Gastrocnemius medialis (tissue), 4 donors: ENCODE data around the gene CCDC141. TPM values are rescaled to one million over a fixed set of nuclear protein-coding genes. Genes with fewer than 3 reads are reported as not detected.

Source experiments
- ATAC-seq, 2 donors: fragments of 150-250 bp; one replicate each; pipeline ENCODE4 v1.9.1; 2016
- DNase-seq, 2 donors: peaks; one replicate each; pipeline ENCODE4 v3.0.0-alpha.2; 2019
- H3K27ac ChIP-seq, 4 donors: fragments of 200-600 bp; sonication (generic); 1 replicate in 1 of 4; 2 replicates in 3 of 4; pipeline ENCODE4 v1.5.1; 2016 to 2018; ENCODE audit warnings: mild to moderate bottlenecking in 2 of 4, moderate library complexity in 1 of 4
- H3K27me3 ChIP-seq, 3 donors: fragments of 200-600 bp; sonication (generic) in 2 of 3; 1 replicate in 1 of 3; 2 replicates in 2 of 3; pipeline versions ENCODE4 v1.5.1 to v1.6.0; 2016 to 2019; ENCODE audit warnings: mild to moderate bottlenecking in 1 of 3, moderate library complexity in 1 of 3
- H3K36me3 ChIP-seq, 2 donors: fragments of 200-600 bp; sonication (generic) in 1 of 2; one replicate each; pipeline ENCODE4 v1.5.1; 2017 to 2018
- H3K4me1 ChIP-seq, 2 donors: fragments of 200-600 bp; sonication (generic) in 1 of 2; one replicate each; pipeline ENCODE4 v1.5.1; 2016 to 2017; ENCODE audit warnings: mild to moderate bottlenecking in 2 of 2
- H3K4me3 ChIP-seq, 4 donors: fragments of 200-600 bp; sonication (generic) in 3 of 4; 1 replicate in 1 of 4; 2 replicates in 3 of 4; pipeline ENCODE4 v1.5.1; 2016 to 2019; ENCODE audit warnings: mild to moderate bottlenecking in 2 of 4
- H3K9me3 ChIP-seq, 3 donors: fragments of 200-600 bp; sonication (generic) in 2 of 3; 1 replicate in 1 of 3; 2 replicates in 2 of 3; pipeline ENCODE4 v1.5.1; 2016 to 2019
- CTCF ChIP-seq, 5 experiments: fragments of 450-650 bp in 3 of 5; fragments of 200-600 bp in 2 of 5; sonication (generic) in 2 of 5; IDR thresholded peaks in 4 of 5; conservative IDR thresholded peaks in 1 of 5; 1 replicate in 4 of 5; 2 replicates in 1 of 5; pipeline ENCODE4 v1.5.1; 2016 to 2019; ENCODE audit warnings: antibody characterized with exemption in 5 of 5, mild to moderate bottlenecking in 3 of 5, moderate library complexity in 3 of 5
- POLR2A ChIP-seq, 2 donors: fragments of 450-650 bp; IDR thresholded peaks; one replicate each; pipeline ENCODE4 v1.6.1; 2017; ENCODE audit warnings: antibody characterized with exemption in 2 of 2, mild to moderate bottlenecking in 2 of 2, moderate library complexity in 2 of 2
- in situ Hi-C, 4 donors: fragments of 200-750 bp; cut with MboI; loops; one replicate each; pipeline versions ENCODE4 v1.15.0 to v1.8.0; 2017; ENCODE audit warnings: low sequenced_read_pairs in 4 of 4
- intact Hi-C: fragments of 100-400 bp; cut with DNase I; formaldehyde crosslinking; loops from one replicate; pipeline ENCODE4 v1.15.1; 2023; ENCODE audit warnings: low total_unique reads
- total RNA-seq, 4 donors: library from RNA; depleted of rRNA; stranded (reverse); fragments of >200 nt; gene quantifications; one replicate each; pipeline versions ENCODE4 v1.1.0 to v1.2.3, GENCODE V29; 2016

The CCDC141 gene
- total RNA-seq, 4 donors from 2014 or later = 0.85 to 4.3 (median 2.2) TPM

GRCh38 chr2:179005976-179006375 lies 44.0 kb downstream of the CCDC141 start:
- no peaks in the 10 kb centered on the region for H3K36me3 ChIP-seq
- no peaks in the 10 kb centered on the region for H3K4me1 ChIP-seq
- no peaks in the 10 kb centered on the region for H3K9me3 ChIP-seq
- no peak overlapping the region for H3K27ac ChIP-seq
- in situ Hi-C loops = no loop called here
- ATAC-seq = no peak
- no peak overlapping the region for H3K4me3 ChIP-seq
- H3K27me3 ChIP-seq = no peaks in the 10 kb centered on the region
- no peak for DNase-seq
- TF ChIP-seq POLR2A (IDR thresholded peaks at IDR 0.05) = no peak
- TF ChIP-seq CTCF (IDR thresholded peaks at IDR 0.05 in 4 of 5, conservative IDR thresholded peaks at IDR 0.05 in 1 of 5) = no peak
- intact Hi-C loops = no loop called here

GRCh38 chr2:178999476-178999875 lies 50.5 kb downstream of the CCDC141 start:
- Histone ChIP-seq H3K4me1 (no peaks in the 10 kb centered on the region), H3K36me3 (no peaks in the 10 kb centered on the region), H3K9me3 (no peaks in the 10 kb centered on the region), H3K4me3 (no peak overlapping the region), H3K27me3 (no peaks in the 10 kb centered on the region), H3K27ac (no peak overlapping the region)
- intact Hi-C loops (no loop called here), in situ Hi-C loops (no loop called here)
- ATAC-seq (no peak), DNase-seq (no peak)
- no peak for TF ChIP-seq POLR2A (IDR thresholded peaks at IDR 0.05)
- no peak for TF ChIP-seq CTCF (IDR thresholded peaks at IDR 0.05 in 4 of 5, conservative IDR thresholded peaks at IDR 0.05 in 1 of 5)

GRCh38 chr2:178998539-178998938 lies 51.4 kb downstream of the CCDC141 start:
- Histone ChIP-seq H3K27ac (no peak overlapping the region), H3K4me3 (no peak overlapping the region), H3K36me3 (no peaks in the 10 kb centered on the region), H3K9me3 (no peaks in the 10 kb centered on the region), H3K4me1 (no peaks in the 10 kb centered on the region), H3K27me3 (no peaks in the 10 kb centered on the region)
- DNase-seq (no peak), ATAC-seq (no peak)
- in situ Hi-C loops (no loop called here), intact Hi-C loops (no loop called here)
- no peak for TF ChIP-seq POLR2A (IDR thresholded peaks at IDR 0.05)
- TF ChIP-seq CTCF (IDR thresholded peaks at IDR 0.05 in 4 of 5, conservative IDR thresholded peaks at IDR 0.05 in 1 of 5) = no peak

- Histone ChIP-seq H3K9me3 (no peaks in the 10 kb centered on the region), H3K4me3 (no peak overlapping the region), H3K27ac (no peak overlapping the region), H3K4me1 (no peaks in the 10 kb centered on the region), H3K27me3 (no peaks in the 10 kb centered on the region), H3K36me3 (no peaks in the 10 kb centered on the region)
- no peak for DNase-seq
- in situ Hi-C loops = no loop called here
- ATAC-seq = no peak
- TF ChIP-seq POLR2A (IDR thresholded peaks at IDR 0.05) (no peak), CTCF (IDR thresholded peaks at IDR 0.05 in 4 of 5, conservative IDR thresholded peaks at IDR 0.05 in 1 of 5) (no peak)
- intact Hi-C loops = no loop called here
Observed at GRCh38 chr2:178997477-178997876, 52.5 kb downstream of the CCDC141 start.

- in situ Hi-C loops = no loop called here
- TF ChIP-seq POLR2A (IDR thresholded peaks at IDR 0.05) (no peak), CTCF (IDR thresholded peaks at IDR 0.05 in 4 of 5, conservative IDR thresholded peaks at IDR 0.05 in 1 of 5) (no peak)
- Histone ChIP-seq H3K36me3 (no peaks in the 10 kb centered on the region), H3K4me3 (no peak overlapping the region), H3K27ac (no peak overlapping the region), H3K27me3 (no peaks in the 10 kb centered on the region), H3K9me3 (no peaks in the 10 kb centered on the region), H3K4me1 (no peaks in the 10 kb centered on the region)
- ATAC-seq (no peak), DNase-seq (no peak)
- intact Hi-C loops = no loop called here
Observed at GRCh38 chr2:178997067-178997466, 52.9 kb downstream of the CCDC141 start.
